ENCODE measurements around the gene OOSP4A.
"Not testable (repeated sequence)": the region's sequence is repeated elsewhere in the genome, so short reads cannot be mapped to it uniquely, and the experiment has no call there.

Gene OOSP4A

DNA sequence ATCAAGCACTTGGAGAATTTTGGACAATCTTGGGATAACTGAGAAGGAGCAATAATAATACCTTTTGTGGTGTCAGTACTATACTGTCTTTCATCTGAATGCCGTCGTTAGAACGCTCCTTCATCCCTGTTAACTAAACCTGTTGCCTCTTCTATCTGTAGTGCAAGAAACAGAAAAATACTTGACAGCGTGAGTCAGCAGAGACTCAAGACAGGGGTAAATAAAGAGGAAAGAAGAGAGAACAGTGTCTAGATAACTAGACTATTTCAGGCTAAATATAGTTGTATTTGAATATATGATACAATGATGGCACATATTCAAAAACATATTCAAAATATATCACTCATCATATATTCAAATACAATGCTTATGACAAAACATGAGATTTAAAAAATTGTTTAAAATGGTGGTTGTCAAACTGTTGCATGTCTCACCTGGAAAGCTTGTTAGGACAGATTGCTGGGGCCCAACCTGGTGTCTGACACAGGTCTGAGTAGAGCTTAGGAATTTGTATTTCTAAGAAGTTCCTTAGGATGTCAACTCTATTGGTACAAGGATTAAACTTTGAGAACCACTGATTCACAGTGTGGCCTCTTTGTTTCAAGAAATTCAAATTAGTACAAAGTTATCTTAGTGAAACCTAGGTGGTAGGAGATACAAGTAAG, 17.4 kb downstream of the OOSP4A start:
- H3K36me3 ChIP-seq (ENCODE audit: insufficient read depth, low read length) = no peaks in the 10 kb centered on the region
- H3K27me3 ChIP-seq (ENCODE audit: insufficient read depth, low read length) = no peaks in the 10 kb centered on the region; the same call in 1 of the 2 replicates
- H2AFZ ChIP-seq (ENCODE audit: low read length, unreplicated experiment) = no peak overlapping the region
- no peaks in the 10 kb centered on the region for H3K79me2 ChIP-seq (ENCODE audit: control insufficient read depth, insufficient read depth, low read length, unreplicated experiment)
- H3K4me3 ChIP-seq (ENCODE audit: low read depth, low read length) = no peak overlapping the region
- H3K4me1 ChIP-seq (ENCODE audit: control insufficient read depth, insufficient read depth, low read length, unreplicated experiment) = no peaks in the 10 kb centered on the region
- no peak overlapping the region for H3K27ac ChIP-seq (ENCODE audit: low read depth, low read length)

DNA sequence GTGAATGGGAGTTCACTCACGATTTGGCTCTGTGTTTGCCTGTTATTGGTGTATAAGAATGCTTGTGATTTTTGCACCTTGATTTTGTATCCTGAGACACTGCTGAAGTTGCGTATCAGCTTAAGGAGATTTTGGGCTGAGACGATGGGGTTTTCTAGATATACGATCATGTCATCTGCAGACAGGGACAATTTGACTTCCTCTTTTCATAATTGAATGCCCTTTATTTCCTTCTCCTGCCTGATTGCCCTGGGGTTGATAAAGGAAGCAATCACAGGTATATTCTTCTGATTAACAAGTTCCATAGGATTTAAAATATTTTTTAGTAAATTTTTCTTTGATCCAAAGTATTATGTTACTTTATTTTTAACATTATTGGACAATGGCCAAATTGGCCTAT, 18.2 kb downstream of the OOSP4A start:
- not testable (repeated sequence) for H3K27ac ChIP-seq (ENCODE audit: low read depth, low read length); H3K79me2 ChIP-seq (ENCODE audit: control insufficient read depth, insufficient read depth, low read length, unreplicated experiment); H3K36me3 ChIP-seq (ENCODE audit: insufficient read depth, low read length); H2AFZ ChIP-seq (ENCODE audit: low read length, unreplicated experiment); H3K27me3 ChIP-seq (ENCODE audit: insufficient read depth, low read length); H3K4me3 ChIP-seq (ENCODE audit: low read depth, low read length); H3K4me1 ChIP-seq (ENCODE audit: control insufficient read depth, insufficient read depth, low read length, unreplicated experiment)

DNA sequence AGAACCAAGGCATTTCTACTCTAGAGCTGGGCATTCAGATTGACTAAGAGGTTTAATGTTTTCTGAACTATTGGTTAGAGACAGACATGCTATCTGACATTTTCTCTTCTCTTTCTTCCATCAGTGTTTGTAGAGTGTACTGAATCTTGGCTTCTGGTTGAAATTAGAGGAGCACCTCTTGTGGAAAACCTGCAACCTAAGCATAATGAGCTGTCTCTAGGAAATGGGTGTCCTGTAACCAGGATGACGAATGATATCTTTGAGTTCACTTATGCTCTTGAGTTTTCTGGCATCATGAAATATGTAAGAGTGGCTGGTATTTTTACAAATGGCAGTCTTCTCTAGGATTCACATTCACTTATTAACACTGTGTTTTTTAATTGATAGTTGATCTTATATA, 19.4 kb downstream of the OOSP4A start:
- Histone ChIP-seq H2AFZ (ENCODE audit: low read length, unreplicated experiment) (no peak overlapping the region), H3K27ac (ENCODE audit: low read depth, low read length) (no peak overlapping the region), H3K4me3 (ENCODE audit: low read depth, low read length) (no peak overlapping the region), H3K79me2 (ENCODE audit: control insufficient read depth, insufficient read depth, low read length, unreplicated experiment) (no peaks in the 10 kb centered on the region), H3K4me1 (ENCODE audit: control insufficient read depth, insufficient read depth, low read length, unreplicated experiment) (no peaks in the 10 kb centered on the region), H3K27me3 (ENCODE audit: insufficient read depth, low read length) (no peaks in the 10 kb centered on the region), H3K36me3 (ENCODE audit: insufficient read depth, low read length) (no peaks in the 10 kb centered on the region)

DNA sequence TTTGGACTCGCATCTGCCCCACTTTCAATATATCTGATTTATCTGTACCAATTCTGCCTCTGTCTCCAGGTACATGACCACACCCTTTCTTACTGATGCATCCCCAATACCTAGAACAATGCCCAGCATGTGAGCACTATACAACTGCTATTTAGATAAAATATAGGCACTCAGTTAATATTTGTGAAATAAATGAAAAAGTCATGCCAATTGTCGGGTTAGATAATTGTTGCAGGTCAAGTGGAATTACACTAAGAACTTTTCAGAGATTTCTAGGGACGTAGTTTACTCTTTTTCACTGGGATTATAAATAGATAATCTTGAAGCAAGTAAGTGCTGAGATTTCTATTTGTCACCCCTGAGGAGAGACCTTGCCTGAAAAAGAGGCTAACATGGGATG, 20.5 kb downstream of the OOSP4A start:
- Histone ChIP-seq H3K27ac (ENCODE audit: low read depth, low read length) (no peak overlapping the region), H3K79me2 (ENCODE audit: control insufficient read depth, insufficient read depth, low read length, unreplicated experiment) (no peaks in the 10 kb centered on the region), H3K27me3 (ENCODE audit: insufficient read depth, low read length) (no peaks in the 10 kb centered on the region), H3K36me3 (ENCODE audit: insufficient read depth, low read length) (no peaks in the 10 kb centered on the region), H3K4me1 (ENCODE audit: control insufficient read depth, insufficient read depth, low read length, unreplicated experiment) (no peaks in the 10 kb centered on the region), H2AFZ (ENCODE audit: low read length, unreplicated experiment) (no peak overlapping the region), H3K4me3 (ENCODE audit: low read depth, low read length) (no peak overlapping the region)

DNA sequence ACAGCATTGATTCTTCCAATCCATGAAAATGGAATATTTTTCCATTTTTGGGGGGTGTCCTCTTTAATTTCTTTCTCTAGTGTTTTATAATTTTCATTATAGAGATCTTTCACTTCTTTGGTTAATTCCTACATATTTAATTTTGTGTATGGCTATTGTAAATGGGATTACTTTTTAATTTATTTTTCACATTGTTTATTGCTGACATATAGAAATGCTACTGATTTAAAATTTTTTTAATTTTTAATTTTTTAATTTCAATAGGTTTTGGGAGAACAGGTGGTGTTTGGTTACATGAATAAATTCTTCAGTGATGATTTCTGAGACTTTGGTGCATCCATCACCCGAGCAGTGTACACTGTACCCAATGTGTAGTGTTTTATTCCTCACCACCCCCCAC, 26.6 kb downstream of the OOSP4A start:
- Histone ChIP-seq H3K27ac (ENCODE audit: low read depth, low read length) (no peak overlapping the region), H3K27me3 (ENCODE audit: insufficient read depth, low read length) (no peaks in the 10 kb centered on the region), H3K4me1 (ENCODE audit: control insufficient read depth, insufficient read depth, low read length, unreplicated experiment) (no peaks in the 10 kb centered on the region), H3K79me2 (ENCODE audit: control insufficient read depth, insufficient read depth, low read length, unreplicated experiment) (no peaks in the 10 kb centered on the region), H3K4me3 (ENCODE audit: low read depth, low read length) (no peak overlapping the region), H3K36me3 (ENCODE audit: insufficient read depth, low read length) (no peaks in the 10 kb centered on the region), H2AFZ (ENCODE audit: low read length, unreplicated experiment) (no peak overlapping the region)

DNA sequence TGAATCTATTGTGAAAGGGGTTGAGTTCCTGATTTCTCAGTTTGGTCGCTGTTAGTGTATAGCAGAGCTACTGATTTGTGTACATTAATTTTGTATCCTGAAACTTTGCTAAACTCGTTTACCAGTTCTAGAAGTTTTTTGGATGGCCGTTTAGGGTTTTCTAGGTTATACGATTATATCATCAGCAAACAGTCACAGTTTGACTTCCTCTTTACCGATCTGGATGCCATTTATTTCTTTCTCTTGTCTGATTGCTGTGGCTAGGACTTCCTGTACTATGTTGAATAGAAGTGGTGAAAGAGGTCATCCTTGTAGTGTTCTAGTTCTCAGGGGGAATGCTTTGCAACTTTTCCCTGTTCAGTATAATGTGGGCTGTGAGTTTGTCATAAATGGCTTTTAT, 28.6 kb downstream of the OOSP4A start:
- Histone ChIP-seq H3K27me3 (ENCODE audit: insufficient read depth, low read length) (no peaks in the 10 kb centered on the region), H3K4me1 (ENCODE audit: control insufficient read depth, insufficient read depth, low read length, unreplicated experiment) (no peaks in the 10 kb centered on the region), H2AFZ (ENCODE audit: low read length, unreplicated experiment) (no peak overlapping the region), H3K27ac (ENCODE audit: low read depth, low read length) (no peak overlapping the region), H3K79me2 (ENCODE audit: control insufficient read depth, insufficient read depth, low read length, unreplicated experiment) (no peaks in the 10 kb centered on the region), H3K36me3 (ENCODE audit: insufficient read depth, low read length) (no peaks in the 10 kb centered on the region), H3K4me3 (ENCODE audit: low read depth, low read length) (no peak overlapping the region)

DNA sequence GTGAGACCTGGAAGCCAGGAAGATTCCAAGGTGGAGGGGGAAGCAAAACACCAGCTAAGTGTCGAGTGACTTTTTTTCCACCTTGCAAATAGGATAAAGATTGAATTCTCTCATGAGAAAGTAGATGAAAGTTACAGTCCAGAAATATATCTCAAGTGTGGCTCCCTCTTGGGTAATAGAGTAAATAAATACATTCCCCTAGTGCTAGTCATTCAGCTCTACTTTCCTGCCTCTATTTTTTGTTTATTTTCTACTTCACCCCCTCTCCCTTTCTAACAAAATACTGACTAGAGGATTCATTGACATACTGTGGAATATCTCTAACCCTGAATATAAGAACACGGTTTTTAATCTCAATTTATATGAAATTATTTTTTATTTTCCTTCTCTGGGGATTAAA, 34.0 kb downstream of the OOSP4A start:
- Histone ChIP-seq H2AFZ (ENCODE audit: low read length, unreplicated experiment) (no peak overlapping the region), H3K4me3 (ENCODE audit: low read depth, low read length) (no peak overlapping the region), H3K36me3 (ENCODE audit: insufficient read depth, low read length) (no peaks in the 10 kb centered on the region), H3K27me3 (ENCODE audit: insufficient read depth, low read length) (no peaks in the 10 kb centered on the region), H3K4me1 (ENCODE audit: control insufficient read depth, insufficient read depth, low read length, unreplicated experiment) (no peaks in the 10 kb centered on the region), H3K79me2 (ENCODE audit: control insufficient read depth, insufficient read depth, low read length, unreplicated experiment) (no peaks in the 10 kb centered on the region), H3K27ac (ENCODE audit: low read depth, low read length) (no peak overlapping the region)

DNA sequence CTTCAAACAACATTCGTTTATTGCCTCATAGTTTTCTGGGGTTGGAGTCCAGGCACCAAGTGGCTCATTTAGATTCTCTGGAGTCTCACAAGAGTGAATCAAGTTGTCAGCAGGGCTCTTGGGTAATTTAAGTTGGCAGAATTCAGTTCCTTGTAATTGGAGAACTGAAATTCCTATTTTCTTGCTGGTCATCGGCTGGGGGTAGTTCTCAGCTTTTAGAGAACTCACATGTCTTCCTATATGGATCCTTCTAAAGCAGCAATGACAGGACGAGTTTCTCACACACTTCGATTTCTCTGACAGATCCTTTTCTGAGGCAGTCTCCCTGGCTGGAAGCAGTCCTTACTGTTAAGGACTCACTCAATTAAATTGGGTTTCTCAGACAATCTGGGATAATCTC, 35.9 kb downstream of the OOSP4A start:
- Histone ChIP-seq H3K27me3 (ENCODE audit: insufficient read depth, low read length) (no peaks in the 10 kb centered on the region), H3K4me3 (ENCODE audit: low read depth, low read length) (no peak overlapping the region), H3K36me3 (ENCODE audit: insufficient read depth, low read length) (no peaks in the 10 kb centered on the region), H3K27ac (ENCODE audit: low read depth, low read length) (no peak overlapping the region), H3K4me1 (ENCODE audit: control insufficient read depth, insufficient read depth, low read length, unreplicated experiment) (no peaks in the 10 kb centered on the region), H2AFZ (ENCODE audit: low read length, unreplicated experiment) (no peak overlapping the region), H3K79me2 (ENCODE audit: control insufficient read depth, insufficient read depth, low read length, unreplicated experiment) (no peaks in the 10 kb centered on the region)

DNA sequence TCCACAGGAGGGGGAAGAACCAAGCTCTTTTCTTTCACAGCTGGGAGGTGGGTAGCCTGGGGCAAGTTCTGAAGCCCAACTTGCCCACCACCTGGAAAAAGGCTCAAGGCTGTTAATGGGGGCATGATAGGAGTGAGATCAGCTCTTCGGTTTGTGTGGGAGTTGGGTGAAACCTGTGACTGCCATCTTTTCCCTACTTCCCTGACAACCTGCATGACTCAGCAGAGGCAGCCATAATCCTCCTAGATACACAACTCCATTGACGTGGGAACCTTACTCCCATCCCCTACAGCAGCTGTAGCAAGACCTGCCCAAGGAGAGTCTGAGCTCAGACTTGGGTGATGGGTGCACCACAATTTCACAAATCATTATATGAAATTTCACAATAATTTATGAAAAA, 39.9 kb downstream of the OOSP4A start:
- Histone ChIP-seq H3K79me2 (ENCODE audit: control insufficient read depth, insufficient read depth, low read length, unreplicated experiment) (no peaks in the 10 kb centered on the region), H2AFZ (ENCODE audit: low read length, unreplicated experiment) (no peak overlapping the region), H3K27me3 (ENCODE audit: insufficient read depth, low read length) (no peaks in the 10 kb centered on the region)

DNA sequence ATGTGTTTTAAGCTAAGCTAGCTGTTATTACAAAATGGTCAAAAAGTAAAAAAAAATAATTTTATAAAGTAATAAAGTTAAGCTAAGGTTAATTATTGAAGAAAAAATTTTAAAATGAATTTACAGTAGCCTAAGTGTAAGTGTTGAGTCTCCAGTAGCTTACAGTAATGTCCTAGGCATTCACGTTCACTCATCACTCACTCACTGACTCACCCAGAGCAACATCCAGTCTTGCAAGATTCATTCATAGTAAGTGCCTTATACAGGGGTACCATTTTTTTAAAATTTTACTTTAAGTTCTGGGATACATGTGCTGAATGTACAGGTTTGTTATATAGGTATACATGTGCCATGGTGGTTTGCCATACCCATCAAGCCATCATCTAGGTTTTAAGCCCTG, 41.5 kb downstream of the OOSP4A start:
- H3K4me3 ChIP-seq (ENCODE audit: low read depth, low read length) = no peak overlapping the region
- no peak overlapping the region for H2AFZ ChIP-seq (ENCODE audit: low read length, unreplicated experiment)
- H3K36me3 ChIP-seq (ENCODE audit: insufficient read depth, low read length) = no peaks in the 10 kb centered on the region
- H3K27me3 ChIP-seq (ENCODE audit: insufficient read depth, low read length) = no peaks in the 10 kb centered on the region
- H3K27ac ChIP-seq (ENCODE audit: low read depth, low read length) = no peak overlapping the region
- no peaks in the 10 kb centered on the region for H3K4me1 ChIP-seq (ENCODE audit: control insufficient read depth, insufficient read depth, low read length, unreplicated experiment)
- no peaks in the 10 kb centered on the region for H3K79me2 ChIP-seq (ENCODE audit: control insufficient read depth, insufficient read depth, low read length, unreplicated experiment)

More for the DNA sequence above, 39.9 kb downstream of the OOSP4A start:
- no peak overlapping the region for H3K4me3 ChIP-seq (ENCODE audit: low read depth, low read length)
- H3K4me1 ChIP-seq (ENCODE audit: control insufficient read depth, insufficient read depth, low read length, unreplicated experiment) = no peaks in the 10 kb centered on the region
- no peaks in the 10 kb centered on the region for H3K36me3 ChIP-seq (ENCODE audit: insufficient read depth, low read length)
- no peak overlapping the region for H3K27ac ChIP-seq (ENCODE audit: low read depth, low read length)

DNA sequence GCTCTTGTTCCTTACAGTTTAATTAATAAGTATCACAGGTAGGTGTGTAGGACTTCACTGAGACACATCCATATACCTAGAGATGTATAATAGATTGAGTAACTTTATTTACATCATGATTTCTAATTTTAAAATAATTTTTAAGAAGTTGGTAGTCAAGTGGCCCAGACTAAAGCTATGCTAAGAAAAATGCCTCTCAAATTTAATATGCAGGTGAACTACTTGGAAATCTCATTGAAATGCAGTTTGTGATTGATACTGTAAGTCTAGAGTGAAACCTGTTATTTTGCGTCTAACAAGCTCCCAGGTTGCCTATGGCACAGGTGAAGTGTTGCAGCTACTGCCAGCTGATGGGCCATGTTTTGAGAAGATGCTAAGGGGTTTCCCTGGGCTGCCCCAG, 53.0 kb downstream of the OOSP4A start, which contains the start of gene OOSP4B:
OOSP4B (plus strand) TSS at position 301 of the 400 bp plus-strand sequence.
- Histone ChIP-seq H3K27me3 (ENCODE audit: insufficient read depth, low read length) (no peaks in the 10 kb centered on the region), H3K4me3 (ENCODE audit: low read depth, low read length) (no peak within 1 kb of the TSS), H3K4me1 (ENCODE audit: control insufficient read depth, insufficient read depth, low read length, unreplicated experiment) (no peaks in the 10 kb centered on the region), H2AFZ (ENCODE audit: low read length, unreplicated experiment) (no peak within 1 kb of the TSS), H3K27ac (ENCODE audit: low read depth, low read length) (no peak within 1 kb of the TSS), H3K36me3 (ENCODE audit: insufficient read depth, low read length) (no peaks in the 10 kb centered on the region), H3K79me2 (ENCODE audit: control insufficient read depth, insufficient read depth, low read length, unreplicated experiment) (no peaks in the 10 kb centered on the region)

All from ACC112 (cell line).